ENCODE results near the gene HGF. TPM values are rescaled to one million over a fixed set of nuclear protein-coding genes. Genes with fewer than 3 reads are reported as not detected.
"Not testable (repeated sequence)": the region's sequence is repeated elsewhere in the genome, so short reads cannot be mapped to it uniquely, and the experiment has no call there.

HGF gene
- total and polyA plus RNA-seq, 7 experiments from 2014 or later: 1.4 to 4.3 TPM; not detected in 5

- DNase-seq: no peak
- H3K4me1 ChIP-seq (ENCODE audit: control insufficient read depth in 2 of 2, insufficient read depth in 2 of 2, low read length in 2 of 2): no peaks in the 10 kb centered on the region
- ATAC-seq: no peak
- H3K9me3 ChIP-seq (ENCODE audit: control insufficient read depth in 2 of 3, low read length in 3 of 3): no peaks in the 10 kb centered on the region
- no peaks in the 10 kb centered on the region for H3K4me1 Mint-ChIP-seq
- peaks cover 0 to 8% (median 0%) of the 10 kb centered on the region in 11 donors for H3K9me3 Mint-ChIP-seq
- intact Hi-C loops (cut with micrococcal nuclease): no loop called here
- H3K4me3 ChIP-seq (ENCODE audit: low read length): no peak overlapping the region
- POLR2A ChIA-PET: no interaction called here
- CTCF ChIA-PET: no interaction called here
- H3K27me3 Mint-ChIP-seq: no peaks in the 10 kb centered on the region
- no peaks in the 10 kb centered on the region for H3K27me3 ChIP-seq (ENCODE audit: control insufficient read depth in 2 of 2, insufficient read depth in 2 of 2, low read length in 2 of 2)
- no peaks in the 10 kb centered on the region for H3K36me3 Mint-ChIP-seq
- no peak overlapping the region for H3K4me3 Mint-ChIP-seq
- no peaks in the 10 kb centered on the region for H3K36me3 ChIP-seq (ENCODE audit: control insufficient read depth in 2 of 3, insufficient read depth in 3 of 3, low read length in 3 of 3)
- H3K27ac Mint-ChIP-seq: no peak overlapping the region
- no peak overlapping the region for H3K27ac ChIP-seq (ENCODE audit: low read depth, low read length)
These were observed 44.6 kb downstream of the HGF start for GRCh38 chr7:81725003-81725811.

- H3K4me3 ChIP-seq (ENCODE audit: low read length); ATAC-seq; H3K36me3 Mint-ChIP-seq; DNase-seq; H3K4me1 Mint-ChIP-seq; CTCF ChIA-PET; H3K27ac ChIP-seq (ENCODE audit: low read depth, low read length); H3K9me3 Mint-ChIP-seq; H3K4me3 Mint-ChIP-seq; H3K27me3 Mint-ChIP-seq; H3K4me1 ChIP-seq (ENCODE audit: control insufficient read depth in 2 of 2, insufficient read depth in 2 of 2, low read length in 2 of 2); H3K27ac Mint-ChIP-seq; H3K36me3 ChIP-seq (ENCODE audit: control insufficient read depth in 2 of 3, insufficient read depth in 3 of 3, low read length in 3 of 3); POLR2A ChIA-PET; intact Hi-C loops (cut with micrococcal nuclease); H3K27me3 ChIP-seq (ENCODE audit: control insufficient read depth in 2 of 2, insufficient read depth in 2 of 2, low read length in 2 of 2); H3K9me3 ChIP-seq (ENCODE audit: control insufficient read depth in 2 of 3, low read length in 3 of 3): not testable (repeated sequence)
These were observed 47.6 kb downstream of the HGF start for GRCh38 chr7:81722250-81722649.

- ATAC-seq (no peak), DNase-seq (no peak)
- Mint-ChIP-seq H3K36me3 (no peaks in the 10 kb centered on the region), H3K4me1 (no peaks in the 10 kb centered on the region), H3K4me3 (no peak overlapping the region), H3K9me3 (peaks cover 0 to 8% (median 3%) of the 10 kb centered on the region in 11 donors), H3K27ac (no peak overlapping the region), H3K27me3 (no peaks in the 10 kb centered on the region)
- intact Hi-C loops (cut with micrococcal nuclease): no loop called here
- Histone ChIP-seq H3K9me3 (ENCODE audit: control insufficient read depth in 2 of 3, low read length in 3 of 3) (no peaks in the 10 kb centered on the region), H3K27me3 (ENCODE audit: control insufficient read depth in 2 of 2, insufficient read depth in 2 of 2, low read length in 2 of 2) (no peaks in the 10 kb centered on the region), H3K36me3 (ENCODE audit: control insufficient read depth in 2 of 3, insufficient read depth in 3 of 3, low read length in 3 of 3) (no peaks in the 10 kb centered on the region), H3K4me1 (ENCODE audit: control insufficient read depth in 2 of 2, insufficient read depth in 2 of 2, low read length in 2 of 2) (no peaks in the 10 kb centered on the region), H3K27ac (ENCODE audit: low read depth, low read length) (no peak overlapping the region), H3K4me3 (ENCODE audit: low read length) (no peak overlapping the region)
- POLR2A ChIA-PET: no interaction called here
- CTCF ChIA-PET: no interaction called here
These were observed 48.4 kb downstream of the HGF start for GRCh38 chr7:81721437-81721836.

GRCh38 chr7:81719865-81720264, 50.0 kb downstream of the HGF start:
- intact Hi-C loops (cut with micrococcal nuclease): no loop called here
- H3K4me1 ChIP-seq (ENCODE audit: control insufficient read depth in 2 of 2, insufficient read depth in 2 of 2, low read length in 2 of 2): no peaks in the 10 kb centered on the region
- Mint-ChIP-seq H3K27ac (no peak overlapping the region), H3K36me3 (no peaks in the 10 kb centered on the region), H3K4me3 (no peak overlapping the region), H3K27me3 (no peaks in the 10 kb centered on the region), H3K4me1 (no peaks in the 10 kb centered on the region), H3K9me3 (peaks cover 0 to 4% (median 2%) of the 10 kb centered on the region in 11 donors)
- H3K9me3 ChIP-seq (ENCODE audit: control insufficient read depth in 2 of 3, low read length in 3 of 3): no peaks in the 10 kb centered on the region
- POLR2A ChIA-PET: no interaction called here
- H3K4me3 ChIP-seq (ENCODE audit: low read length): no peak overlapping the region
- no peak overlapping the region for H3K27ac ChIP-seq (ENCODE audit: low read depth, low read length)
- no peak for DNase-seq
- CTCF ChIA-PET: no interaction called here
- no peaks in the 10 kb centered on the region for H3K36me3 ChIP-seq (ENCODE audit: control insufficient read depth in 2 of 3, insufficient read depth in 3 of 3, low read length in 3 of 3)
- no peaks in the 10 kb centered on the region for H3K27me3 ChIP-seq (ENCODE audit: control insufficient read depth in 2 of 2, insufficient read depth in 2 of 2, low read length in 2 of 2)
- ATAC-seq: no peak

- Mint-ChIP-seq H3K4me3 (no peak overlapping the region), H3K27me3 (no peaks in the 10 kb centered on the region), H3K36me3 (no peaks in the 10 kb centered on the region), H3K9me3 (peaks cover 0 to 4% (median 3%) of the 10 kb centered on the region in 11 donors), H3K4me1 (no peaks in the 10 kb centered on the region), H3K27ac (no peak overlapping the region)
- ATAC-seq (no peak), DNase-seq (no peak)
- intact Hi-C loops (cut with micrococcal nuclease): no loop called here
- no peak overlapping the region for H3K27ac ChIP-seq (ENCODE audit: low read depth, low read length)
- H3K27me3 ChIP-seq (ENCODE audit: control insufficient read depth in 2 of 2, insufficient read depth in 2 of 2, low read length in 2 of 2): no peaks in the 10 kb centered on the region
- no peak overlapping the region for H3K4me3 ChIP-seq (ENCODE audit: low read length)
- H3K4me1 ChIP-seq (ENCODE audit: control insufficient read depth in 2 of 2, insufficient read depth in 2 of 2, low read length in 2 of 2): no peaks in the 10 kb centered on the region
- ChIA-PET POLR2A (no interaction called here), CTCF (no interaction called here)
- H3K9me3 ChIP-seq (ENCODE audit: control insufficient read depth in 2 of 3, low read length in 3 of 3): no peaks in the 10 kb centered on the region
- no peaks in the 10 kb centered on the region for H3K36me3 ChIP-seq (ENCODE audit: control insufficient read depth in 2 of 3, insufficient read depth in 3 of 3, low read length in 3 of 3)
These were observed 53.8 kb downstream of the HGF start for GRCh38 chr7:81715984-81716588.

GRCh38 chr7:81714306-81714705, 55.5 kb downstream of the HGF start:
- no peak overlapping the region for H3K27ac Mint-ChIP-seq
- no peak for ATAC-seq
- DNase-seq: no peak
- Histone ChIP-seq H3K27me3 (ENCODE audit: control insufficient read depth in 2 of 2, insufficient read depth in 2 of 2, low read length in 2 of 2) (no peaks in the 10 kb centered on the region), H3K36me3 (ENCODE audit: control insufficient read depth in 2 of 3, insufficient read depth in 3 of 3, low read length in 3 of 3) (no peaks in the 10 kb centered on the region), H3K4me1 (ENCODE audit: control insufficient read depth in 2 of 2, insufficient read depth in 2 of 2, low read length in 2 of 2) (no peaks in the 10 kb centered on the region), H3K9me3 (ENCODE audit: control insufficient read depth in 2 of 3, low read length in 3 of 3) (no peaks in the 10 kb centered on the region), H3K27ac (ENCODE audit: low read depth, low read length) (no peak overlapping the region), H3K4me3 (ENCODE audit: low read length) (no peak overlapping the region)
- H3K9me3 Mint-ChIP-seq: peaks cover 0 to 4% (median 2%) of the 10 kb centered on the region in 11 donors
- no peaks in the 10 kb centered on the region for H3K36me3 Mint-ChIP-seq
- POLR2A ChIA-PET: no interaction called here
- H3K27me3 Mint-ChIP-seq: no peaks in the 10 kb centered on the region
- CTCF ChIA-PET: no interaction called here
- H3K4me3 Mint-ChIP-seq: no peak overlapping the region
- intact Hi-C loops (cut with micrococcal nuclease): no loop called here
- H3K4me1 Mint-ChIP-seq: no peaks in the 10 kb centered on the region

GRCh38 chr7:81710751-81711150, 59.1 kb downstream of the HGF start:
- ChIA-PET POLR2A (no interaction called here), CTCF (no interaction called here)
- peaks cover 0 to 4% (median 0%) of the 10 kb centered on the region in 11 donors for H3K9me3 Mint-ChIP-seq
- no peaks in the 10 kb centered on the region for H3K36me3 Mint-ChIP-seq
- intact Hi-C loops (cut with micrococcal nuclease): no loop called here
- no peaks in the 10 kb centered on the region for H3K27me3 Mint-ChIP-seq
- DNase-seq (no peak), ATAC-seq (no peak)
- H3K4me3 Mint-ChIP-seq: no peak overlapping the region
- no peak overlapping the region for H3K27ac ChIP-seq (ENCODE audit: low read depth, low read length)
- H3K4me3 ChIP-seq (ENCODE audit: low read length): no peak overlapping the region
- H3K9me3 ChIP-seq (ENCODE audit: control insufficient read depth in 2 of 3, low read length in 3 of 3): no peaks in the 10 kb centered on the region
- H3K27ac Mint-ChIP-seq: no peak overlapping the region
- no peaks in the 10 kb centered on the region for H3K27me3 ChIP-seq (ENCODE audit: control insufficient read depth in 2 of 2, insufficient read depth in 2 of 2, low read length in 2 of 2)
- H3K36me3 ChIP-seq (ENCODE audit: control insufficient read depth in 2 of 3, insufficient read depth in 3 of 3, low read length in 3 of 3): no peaks in the 10 kb centered on the region
- no peaks in the 10 kb centered on the region for H3K4me1 ChIP-seq (ENCODE audit: control insufficient read depth in 2 of 2, insufficient read depth in 2 of 2, low read length in 2 of 2)
- no peaks in the 10 kb centered on the region for H3K4me1 Mint-ChIP-seq

Measured in naive thymus-derived CD4-positive, alpha-beta T cell (primary cell).